ENCODE data around the gene CXorf49B.
"Not testable (repeated sequence)": the region's sequence is repeated elsewhere in the genome, so short reads cannot be mapped to it uniquely, and the experiment has no call there.

The CXorf49B gene

DNA sequence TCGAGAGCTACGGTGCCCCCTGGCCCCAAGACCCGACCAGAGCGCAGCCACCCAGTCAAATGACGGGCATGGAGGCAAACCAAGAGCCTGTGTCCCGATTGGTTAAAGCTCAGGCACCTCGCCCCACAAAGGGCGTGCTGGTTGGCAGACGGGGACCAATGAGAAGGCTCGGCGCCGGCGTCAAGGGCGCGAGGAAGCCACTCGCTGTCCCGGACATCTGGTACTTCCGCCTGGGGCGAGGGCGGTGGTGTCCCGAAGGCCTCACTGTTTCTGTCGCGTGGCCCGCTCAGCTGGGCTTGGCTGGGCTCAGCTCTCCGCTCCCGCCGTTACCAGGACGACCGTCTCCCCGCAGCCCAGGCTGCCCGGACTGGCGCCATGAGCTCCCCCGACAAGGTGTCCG, at the start of gene CXorf49B:
CXorf49B (plus strand) TSS at position 301 of the 400 bp plus-strand sequence; CDS start at position 376, 75 bp downstream.
- H3K4me3 Mint-ChIP-seq, H3K4me1 Mint-ChIP-seq, ATAC-seq, H3K27me3 Mint-ChIP-seq, H3K27ac Mint-ChIP-seq, DNase-seq, H3K9me3 Mint-ChIP-seq: not testable (repeated sequence)

DNA sequence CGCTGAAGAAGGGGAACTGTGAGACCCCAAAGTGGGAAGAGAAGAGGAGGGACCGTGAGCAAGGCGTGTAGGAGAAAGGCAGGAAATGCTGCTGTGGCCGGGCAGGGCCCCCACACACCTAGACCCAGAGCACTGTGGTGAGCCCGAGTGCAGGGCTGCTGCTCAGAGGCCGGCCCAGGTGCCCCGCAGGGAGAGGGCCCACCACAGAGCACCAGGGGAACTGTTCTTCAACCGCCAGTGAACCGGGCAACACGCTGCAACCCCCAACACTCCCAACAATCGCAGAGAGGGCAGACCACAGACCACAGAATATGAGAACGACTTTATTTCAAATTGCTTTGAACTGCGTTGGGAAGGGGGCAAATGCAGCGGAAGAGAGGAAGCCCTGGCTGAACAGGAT, 49.1 kb upstream of the CXorf49B start:
- H3K4me1 Mint-ChIP-seq, H3K27me3 Mint-ChIP-seq, H3K9me3 Mint-ChIP-seq, DNase-seq, H3K4me3 Mint-ChIP-seq, H3K27ac Mint-ChIP-seq: not testable (repeated sequence)
- peak; percentile 51 for ATAC-seq

DNA sequence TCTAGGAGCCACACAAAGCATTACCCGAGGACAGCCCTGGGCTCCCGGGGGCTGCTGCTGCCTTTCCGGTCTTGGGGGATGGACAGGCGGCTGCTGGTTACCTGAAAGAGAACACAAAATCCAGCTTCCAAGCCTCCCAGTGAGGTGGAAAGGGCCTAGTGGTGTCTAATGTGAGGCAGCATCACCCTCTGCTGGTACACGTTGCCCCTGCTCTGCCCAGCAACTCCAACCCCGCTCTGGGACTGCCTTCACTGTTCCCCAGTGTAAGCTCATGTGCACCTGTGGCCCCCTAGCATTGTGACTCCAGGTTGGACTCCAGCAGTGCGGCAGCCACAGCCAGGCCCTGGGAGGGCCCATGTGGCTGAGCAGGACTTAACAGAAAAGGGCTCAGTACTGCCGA, 47.6 kb upstream of the CXorf49B start:
- H3K9me3 Mint-ChIP-seq, DNase-seq, H3K27ac Mint-ChIP-seq, ATAC-seq, H3K4me3 Mint-ChIP-seq, H3K27me3 Mint-ChIP-seq, H3K4me1 Mint-ChIP-seq: not testable (repeated sequence)

DNA sequence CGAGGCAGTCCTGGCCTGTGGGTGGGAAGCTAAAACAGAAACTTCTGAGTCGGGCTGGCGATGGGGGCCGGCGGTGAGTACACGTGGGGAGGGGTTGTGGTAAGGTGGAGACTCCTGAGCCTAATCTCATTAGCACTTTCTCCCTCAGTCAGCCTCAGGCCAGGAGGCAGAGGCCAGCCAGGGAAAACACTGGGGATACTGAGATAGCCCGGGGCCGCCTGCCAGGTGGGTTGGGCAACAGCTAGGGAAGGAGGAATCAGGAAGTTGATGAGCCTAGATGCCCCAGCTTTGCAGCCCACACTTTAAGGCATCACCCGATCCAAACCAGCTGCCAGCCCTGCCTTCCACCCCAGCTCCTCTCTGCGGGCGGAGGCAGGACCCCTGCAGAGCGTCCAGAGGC, 46.8 kb upstream of the CXorf49B start:
- not testable (repeated sequence) for H3K4me1 Mint-ChIP-seq, H3K9me3 Mint-ChIP-seq, ATAC-seq, DNase-seq, H3K27ac Mint-ChIP-seq, H3K27me3 Mint-ChIP-seq, H3K4me3 Mint-ChIP-seq

DNA sequence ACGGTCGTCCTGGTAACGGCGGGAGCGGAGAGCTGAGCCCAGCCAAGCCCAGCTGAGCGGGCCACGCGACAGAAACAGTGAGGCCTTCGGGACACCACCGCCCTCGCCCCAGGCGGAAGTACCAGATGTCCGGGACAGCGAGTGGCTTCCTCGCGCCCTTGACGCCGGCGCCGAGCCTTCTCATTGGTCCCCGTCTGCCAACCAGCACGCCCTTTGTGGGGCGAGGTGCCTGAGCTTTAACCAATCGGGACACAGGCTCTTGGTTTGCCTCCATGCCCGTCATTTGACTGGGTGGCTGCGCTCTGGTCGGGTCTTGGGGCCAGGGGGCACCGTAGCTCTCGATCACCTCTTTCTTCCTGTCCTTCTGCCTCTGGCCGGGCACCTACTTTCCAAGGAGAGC, 45.0 kb upstream of the CXorf49B start, which contains the start of gene CXorf49:
CXorf49 (minus strand) TSS at position 101 of the 400 bp plus-strand sequence. CDS start 134 bp downstream, outside the sequence.
- H3K4me1 Mint-ChIP-seq, ATAC-seq, H3K27me3 Mint-ChIP-seq, H3K9me3 Mint-ChIP-seq, H3K4me3 Mint-ChIP-seq, H3K27ac Mint-ChIP-seq, DNase-seq: not testable (repeated sequence)

DNA sequence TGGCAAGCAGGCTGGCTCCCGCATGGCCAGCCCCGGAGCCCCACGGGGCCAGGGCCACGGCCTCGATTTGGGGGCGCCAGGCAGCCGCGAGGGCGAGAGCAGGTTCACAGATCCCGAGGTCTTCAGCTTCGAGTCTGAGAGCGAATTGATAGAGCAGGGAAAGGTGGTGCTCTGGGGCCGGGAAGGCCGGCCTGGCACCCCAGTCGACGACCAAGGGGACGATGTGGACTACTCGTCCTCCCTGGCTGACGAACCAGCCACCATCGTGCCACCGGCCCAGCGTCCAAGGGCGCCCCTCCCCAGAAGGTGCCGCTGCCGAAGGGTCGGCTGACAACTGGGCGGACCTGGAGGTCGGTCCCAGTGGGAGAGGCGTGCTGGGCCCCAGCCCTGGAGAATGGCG, 44.0 kb upstream of the CXorf49B start:
- not testable (repeated sequence) for H3K4me1 Mint-ChIP-seq, H3K27ac Mint-ChIP-seq, H3K4me3 Mint-ChIP-seq, H3K9me3 Mint-ChIP-seq, ATAC-seq, H3K27me3 Mint-ChIP-seq
- DNase-seq = peak in 1 of 2 donors; percentile 1

DNA sequence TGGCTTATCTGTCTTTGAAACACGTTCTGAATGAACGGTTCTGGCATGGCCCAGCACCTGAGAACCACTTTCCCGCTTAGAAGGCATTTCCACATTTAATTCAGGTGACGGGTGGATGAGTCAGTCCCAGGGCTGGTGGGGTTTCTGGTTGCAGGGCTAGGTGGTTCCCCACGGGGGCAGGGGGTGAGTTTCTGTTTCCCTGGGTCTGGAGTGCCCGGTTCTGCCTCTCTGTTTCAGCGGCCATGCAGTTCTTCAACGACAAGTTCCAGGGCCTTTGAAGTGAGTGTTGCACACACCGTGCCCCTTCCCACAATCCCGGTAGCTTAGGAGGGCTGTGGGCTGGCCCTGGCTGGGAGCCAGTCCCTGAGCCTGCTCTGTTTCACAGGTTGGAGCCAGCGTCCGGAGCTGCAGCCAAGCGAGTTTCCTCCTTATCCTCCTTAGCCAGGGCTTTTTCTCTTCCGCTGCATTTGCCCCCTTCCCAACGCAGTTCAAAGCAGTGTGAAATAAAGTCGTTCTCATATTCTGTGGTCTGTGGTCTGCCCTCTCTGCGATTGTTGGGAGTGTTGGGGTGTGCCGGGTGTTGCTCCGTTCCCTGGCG, 42.8 kb upstream of the CXorf49B start:
- H3K9me3 Mint-ChIP-seq, H3K27me3 Mint-ChIP-seq, H3K4me1 Mint-ChIP-seq, DNase-seq, H3K27ac Mint-ChIP-seq, H3K4me3 Mint-ChIP-seq: not testable (repeated sequence)
- ATAC-seq = peak; percentile 58

DNA sequence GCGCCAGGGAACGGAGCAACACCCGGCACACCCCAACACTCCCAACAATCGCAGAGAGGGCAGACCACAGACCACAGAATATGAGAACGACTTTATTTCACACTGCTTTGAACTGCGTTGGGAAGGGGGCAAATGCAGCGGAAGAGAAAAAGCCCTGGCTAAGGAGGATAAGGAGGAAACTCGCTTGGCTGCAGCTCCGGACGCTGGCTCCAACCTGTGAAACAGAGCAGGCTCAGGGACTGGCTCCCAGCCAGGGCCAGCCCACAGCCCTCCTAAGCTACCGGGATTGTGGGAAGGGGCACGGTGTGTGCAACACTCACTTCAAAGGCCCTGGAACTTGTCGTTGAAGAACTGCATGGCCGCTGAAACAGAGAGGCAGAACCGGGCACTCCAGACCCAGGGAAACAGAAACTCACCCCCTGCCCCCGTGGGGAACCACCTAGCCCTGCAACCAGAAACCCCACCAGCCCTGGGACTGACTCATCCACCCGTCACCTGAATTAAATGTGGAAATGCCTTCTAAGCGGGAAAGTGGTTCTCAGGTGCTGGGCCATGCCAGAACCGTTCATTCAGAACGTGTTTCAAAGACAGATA, 2.4 kb upstream of the CXorf49B start:
- not testable (repeated sequence) for H3K9me3 Mint-ChIP-seq, H3K4me3 Mint-ChIP-seq, H3K27ac Mint-ChIP-seq, H3K4me1 Mint-ChIP-seq, H3K27me3 Mint-ChIP-seq, DNase-seq
- ATAC-seq = peak; percentile 50

DNA sequence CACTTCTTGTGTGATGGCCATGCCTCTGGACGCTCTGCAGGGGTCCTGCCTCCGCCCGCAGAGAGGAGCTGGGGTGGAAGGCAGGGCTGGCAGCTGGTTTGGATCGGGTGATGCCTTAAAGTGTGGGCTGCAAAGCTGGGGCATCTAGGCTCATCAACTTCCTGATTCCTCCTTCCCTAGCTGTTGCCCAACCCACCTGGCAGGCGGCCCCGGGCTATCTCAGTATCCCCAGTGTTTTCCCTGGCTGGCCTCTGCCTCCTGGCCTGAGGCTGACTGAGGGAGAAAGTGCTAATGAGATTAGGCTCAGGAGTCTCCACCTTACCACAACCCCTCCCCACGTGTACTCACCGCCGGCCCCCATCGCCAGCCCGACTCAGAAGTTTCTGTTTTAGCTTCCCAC, 1.7 kb downstream of the CXorf49B start:
- H3K27ac Mint-ChIP-seq, ATAC-seq, H3K4me1 Mint-ChIP-seq, H3K9me3 Mint-ChIP-seq, H3K4me3 Mint-ChIP-seq, DNase-seq, H3K27me3 Mint-ChIP-seq: not testable (repeated sequence)

DNA sequence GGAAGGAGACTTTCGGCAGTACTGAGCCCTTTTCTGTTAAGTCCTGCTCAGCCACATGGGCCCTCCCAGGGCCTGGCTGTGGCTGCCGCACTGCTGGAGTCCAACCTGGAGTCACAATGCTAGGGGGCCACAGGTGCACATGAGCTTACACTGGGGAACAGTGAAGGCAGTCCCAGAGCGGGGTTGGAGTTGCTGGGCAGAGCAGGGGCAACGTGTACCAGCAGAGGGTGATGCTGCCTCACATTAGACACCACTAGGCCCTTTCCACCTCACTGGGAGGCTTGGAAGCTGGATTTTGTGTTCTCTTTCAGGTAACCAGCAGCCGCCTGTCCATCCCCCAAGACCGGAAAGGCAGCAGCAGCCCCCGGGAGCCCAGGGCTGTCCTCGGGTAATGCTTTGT, 2.5 kb downstream of the CXorf49B start:
- peak; percentile 46 for ATAC-seq
- H3K27me3 Mint-ChIP-seq, H3K4me3 Mint-ChIP-seq, DNase-seq, H3K9me3 Mint-ChIP-seq, H3K27ac Mint-ChIP-seq, H3K4me1 Mint-ChIP-seq: not testable (repeated sequence)

DNA sequence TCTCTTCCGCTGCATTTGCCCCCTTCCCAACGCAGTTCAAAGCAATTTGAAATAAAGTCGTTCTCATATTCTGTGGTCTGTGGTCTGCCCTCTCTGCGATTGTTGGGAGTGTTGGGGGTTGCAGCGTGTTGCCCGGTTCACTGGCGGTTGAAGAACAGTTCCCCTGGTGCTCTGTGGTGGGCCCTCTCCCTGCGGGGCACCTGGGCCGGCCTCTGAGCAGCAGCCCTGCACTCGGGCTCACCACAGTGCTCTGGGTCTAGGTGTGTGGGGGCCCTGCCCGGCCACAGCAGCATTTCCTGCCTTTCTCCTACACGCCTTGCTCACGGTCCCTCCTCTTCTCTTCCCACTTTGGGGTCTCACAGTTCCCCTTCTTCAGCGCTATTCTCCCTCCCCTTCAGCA, 4.0 kb downstream of the CXorf49B start:
- DNase-seq, H3K27me3 Mint-ChIP-seq, H3K4me3 Mint-ChIP-seq, H3K27ac Mint-ChIP-seq, H3K4me1 Mint-ChIP-seq, H3K9me3 Mint-ChIP-seq: not testable (repeated sequence)
- peak; percentile 59 for ATAC-seq

DNA sequence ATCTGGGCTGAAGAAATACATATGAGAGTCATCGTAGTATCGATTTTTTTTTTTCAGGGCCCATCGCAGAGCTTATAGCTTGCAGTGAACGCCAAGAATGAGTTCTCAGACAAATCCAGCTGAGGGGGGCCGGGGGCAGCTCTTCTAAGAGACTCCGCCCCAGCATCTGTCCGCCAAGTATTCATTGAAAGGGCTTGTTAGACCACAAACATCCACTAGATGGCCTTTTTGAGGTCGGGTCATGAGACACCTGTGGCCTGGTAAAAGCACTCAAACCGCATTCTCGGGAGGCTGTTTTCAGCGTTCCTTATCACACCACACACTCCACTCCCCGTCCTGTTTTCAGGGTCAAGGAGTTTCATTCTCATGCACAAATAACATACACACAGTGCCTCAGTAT, 15.2 kb downstream of the CXorf49B start:
- H3K4me3 Mint-ChIP-seq, H3K4me1 Mint-ChIP-seq, H3K27ac Mint-ChIP-seq, H3K9me3 Mint-ChIP-seq, ATAC-seq, DNase-seq, H3K27me3 Mint-ChIP-seq: not testable (repeated sequence)

DNA sequence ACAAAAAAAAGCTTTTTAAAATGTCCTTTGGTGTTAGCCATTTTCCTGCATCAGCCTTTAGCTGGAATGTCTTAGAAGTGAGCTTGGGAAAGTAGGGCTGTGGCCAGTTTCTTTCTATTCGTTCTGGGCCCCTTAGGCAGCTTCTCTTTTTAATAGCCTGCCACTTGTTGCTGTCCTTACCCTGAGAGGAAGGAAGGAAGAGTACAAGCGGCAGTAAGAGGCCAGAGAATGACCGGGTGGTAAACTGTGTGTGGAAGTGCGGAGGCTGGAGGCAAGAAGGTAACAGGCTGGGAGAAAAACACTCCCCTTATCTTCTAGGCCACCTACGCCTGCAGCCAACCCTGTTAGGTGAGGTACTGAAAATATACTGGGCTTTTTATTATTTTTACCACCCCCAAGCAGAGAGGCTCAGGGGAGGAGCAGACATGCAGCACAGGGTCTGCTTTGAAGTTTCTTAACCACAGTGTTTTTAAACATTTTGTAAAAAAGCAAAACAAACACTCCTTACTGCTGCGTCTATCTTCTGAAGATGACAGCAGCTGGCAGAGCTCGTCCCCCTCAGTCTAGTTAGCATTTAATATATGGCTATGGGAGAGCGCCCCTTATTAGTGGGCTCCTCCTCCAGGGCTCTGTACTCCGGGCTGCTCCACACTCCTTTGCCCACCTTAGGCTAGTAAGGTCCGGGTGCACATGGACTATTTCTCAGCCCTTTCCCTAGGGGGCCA, 19.2 kb downstream of the CXorf49B start:
- not testable (repeated sequence) for H3K4me1 Mint-ChIP-seq, DNase-seq, H3K4me3 Mint-ChIP-seq

DNA sequence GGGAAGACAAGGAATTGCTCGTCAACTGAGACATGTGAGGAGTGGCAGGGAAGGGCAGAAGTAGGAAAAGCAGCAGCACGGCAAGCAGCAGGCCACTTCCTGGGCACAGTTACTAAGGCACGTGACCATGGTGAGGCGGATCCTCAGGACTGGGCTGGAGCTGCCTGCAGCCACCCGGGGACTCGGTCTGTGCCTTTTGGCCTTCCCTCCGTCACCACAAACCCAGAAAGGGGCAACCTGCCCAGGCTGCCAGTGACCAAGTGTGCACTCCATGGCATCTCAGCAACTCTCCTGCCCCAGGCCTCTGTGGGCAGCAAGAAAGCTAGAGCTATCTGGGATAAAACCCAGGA, 19.8 kb downstream of the CXorf49B start:
- not testable (repeated sequence) for H3K9me3 Mint-ChIP-seq, ATAC-seq, H3K27ac Mint-ChIP-seq, H3K4me3 Mint-ChIP-seq, H3K27me3 Mint-ChIP-seq, DNase-seq, H3K4me1 Mint-ChIP-seq

More for the DNA sequence above, 19.2 kb downstream of the CXorf49B start:
- H3K27me3 Mint-ChIP-seq, H3K9me3 Mint-ChIP-seq, H3K27ac Mint-ChIP-seq: not testable (repeated sequence)
- ATAC-seq = peak; percentile 35

DNA sequence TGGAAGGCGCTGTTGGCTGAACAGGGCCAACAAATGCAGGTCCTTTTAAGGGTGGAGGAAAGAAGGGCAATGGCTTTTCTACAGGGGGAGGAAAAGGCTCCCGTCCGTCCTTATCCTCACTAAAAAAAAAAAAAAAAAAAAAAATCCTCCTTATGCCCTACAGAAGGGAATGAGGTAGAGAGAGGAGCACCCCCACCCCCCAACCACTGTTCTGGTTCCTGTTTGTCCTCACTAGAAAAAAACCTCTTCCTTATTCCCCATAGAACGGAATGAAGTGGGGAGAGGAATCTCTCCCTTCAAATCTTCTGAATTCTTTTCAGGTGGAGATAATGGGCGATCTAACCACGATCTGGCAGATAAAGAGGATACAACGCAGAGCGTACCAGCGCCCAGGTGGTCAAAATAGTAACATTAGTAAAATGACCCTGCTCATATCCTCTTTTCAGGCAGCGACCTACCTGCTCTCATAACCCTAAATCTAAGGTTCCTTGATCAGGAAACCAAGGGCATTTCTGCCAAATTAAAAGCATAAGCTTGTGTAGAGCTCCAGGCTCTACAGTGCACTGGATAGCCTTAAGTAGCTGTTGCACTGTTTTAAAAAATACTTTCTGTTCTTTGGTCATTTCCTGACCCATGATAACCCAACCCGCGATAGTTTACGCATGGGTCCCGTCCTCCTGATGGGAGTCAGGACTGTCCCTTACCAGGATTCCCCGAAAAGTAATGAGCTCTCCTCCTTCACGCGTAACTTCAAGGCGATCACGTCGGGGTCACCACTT, 20.6 kb downstream of the CXorf49B start:
- not testable (repeated sequence) for H3K4me3 Mint-ChIP-seq, H3K27me3 Mint-ChIP-seq, H3K4me1 Mint-ChIP-seq, H3K9me3 Mint-ChIP-seq, DNase-seq, H3K27ac Mint-ChIP-seq
- ATAC-seq = peak; percentile 40
